HUES64 (cell line): ENCODE data around the gene LPIN1.

ENCODE experiments used
- H3K27ac ChIP-seq: 2 replicates; pipeline ENCODE4 v1.7.0; 2013; ENCODE audit warnings: low read depth, low read length, inconsistent platforms
- H3K27me3 ChIP-seq: 2 replicates; pipeline ENCODE4 v1.6.1; 2013; ENCODE audit warnings: mild to moderate bottlenecking, low read length; ENCODE audit not compliant: insufficient read depth
- H3K36me3 ChIP-seq: 2 replicates; pipeline ENCODE4 v1.6.1; 2013; ENCODE audit warnings: mild to moderate bottlenecking, low read length; ENCODE audit not compliant: insufficient read depth
- H3K4me1 ChIP-seq: 2 replicates; pipeline ENCODE4 v1.6.1; 2013; ENCODE audit warnings: mild to moderate bottlenecking, low read length, moderate library complexity; ENCODE audit not compliant: insufficient read depth
- H3K4me3 ChIP-seq: 2 replicates; pipeline ENCODE4 v1.5.1; 2013; ENCODE audit warnings: mild to moderate bottlenecking, low read length, moderate library complexity
- H3K9ac ChIP-seq: 2 replicates; pipeline ENCODE4 v1.6.1; 2013; ENCODE audit warnings: mild to moderate bottlenecking, low read depth, low read length
- H3K9me3 ChIP-seq: 2 replicates; pipeline ENCODE4 v1.6.1; 2013; ENCODE audit warnings: low read depth, low read length; ENCODE audit not compliant: insufficient read depth
- WGBS: fragments of 150-250, 120-280 bp; methylation state at CpG from one replicate; pipeline ENCODE4 v1.1.7; 2013; ENCODE audit warnings: missing lambda C conversion rate; 5-methylcytosine and 5-hydroxymethylcytosine counted together

Gene LPIN1

DNA sequence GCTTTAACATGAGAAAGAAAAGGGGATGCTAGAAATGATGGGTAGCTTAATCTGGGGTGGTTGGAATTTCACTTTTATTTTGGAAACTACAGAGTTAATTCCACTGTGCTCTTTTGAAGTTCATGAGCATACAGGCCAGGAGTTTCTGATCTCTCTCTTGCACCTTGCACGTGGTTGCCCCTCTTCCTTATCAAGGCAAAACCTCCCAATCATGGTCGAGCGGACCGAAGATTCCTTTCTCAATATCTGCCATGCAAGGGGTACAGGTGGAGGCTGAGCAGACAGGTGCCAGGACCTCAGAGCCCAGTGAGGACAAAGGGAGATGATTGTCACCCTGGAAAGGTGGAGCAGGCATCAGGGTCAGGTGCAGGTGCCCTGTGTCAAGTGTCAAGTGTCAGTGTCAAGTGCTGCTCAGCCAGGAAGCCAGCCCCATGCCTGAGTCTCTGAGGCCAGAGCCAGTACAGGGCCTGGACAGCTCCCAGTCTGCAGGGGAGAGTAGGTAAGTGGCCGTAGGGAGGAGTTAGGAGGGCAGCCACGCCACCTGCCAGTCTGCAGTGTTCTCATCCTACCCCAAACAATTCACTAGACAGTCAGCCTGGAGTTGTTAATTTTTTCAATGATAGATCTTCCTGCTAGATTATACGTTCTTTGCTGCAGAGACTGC is 42.2 kb downstream of the LPIN1 start:
- Histone ChIP-seq H3K4me3 (no peak overlapping the region), H3K9ac (no peak overlapping the region), H3K27ac (no peak overlapping the region), H3K4me1 (no peaks in the 10 kb centered on the region), H3K27me3 (no peaks in the 10 kb centered on the region), H3K9me3 (no peaks in the 10 kb centered on the region), H3K36me3 (peaks cover 48% of the 10 kb centered on the region)
- 94% methylated on average over 5 of the region's 7 CpGs for WGBS

DNA sequence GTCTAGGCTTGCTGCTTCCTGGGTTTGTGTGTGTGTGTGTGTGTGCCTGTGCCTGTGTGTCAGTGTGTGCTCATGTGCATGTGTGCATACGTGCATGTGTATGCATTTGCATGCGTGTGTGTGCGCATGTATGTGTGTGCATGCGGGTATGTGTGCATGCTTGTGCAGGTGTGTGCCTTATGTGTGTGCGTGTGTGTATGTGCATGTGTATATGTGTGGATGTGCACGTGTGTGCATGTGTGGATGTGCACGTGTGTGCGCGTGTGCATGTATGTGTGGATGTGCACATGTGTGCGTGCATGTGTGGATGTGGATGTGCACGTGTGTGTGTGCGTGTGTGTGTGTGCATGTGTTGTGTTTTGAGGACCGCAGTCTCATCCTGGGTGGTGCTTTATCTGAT is 42.8 kb downstream of the LPIN1 start:
- no peak overlapping the region for H3K9ac ChIP-seq
- H3K27ac ChIP-seq: no peak overlapping the region
- peaks cover 51% of the 10 kb centered on the region for H3K36me3 ChIP-seq
- H3K27me3 ChIP-seq: no peaks in the 10 kb centered on the region
- no peak overlapping the region for H3K4me3 ChIP-seq
- H3K4me1 ChIP-seq: no peaks in the 10 kb centered on the region
- H3K9me3 ChIP-seq: no peaks in the 10 kb centered on the region
- WGBS: 93% methylated on average over 13 of the region's 13 CpGs

DNA sequence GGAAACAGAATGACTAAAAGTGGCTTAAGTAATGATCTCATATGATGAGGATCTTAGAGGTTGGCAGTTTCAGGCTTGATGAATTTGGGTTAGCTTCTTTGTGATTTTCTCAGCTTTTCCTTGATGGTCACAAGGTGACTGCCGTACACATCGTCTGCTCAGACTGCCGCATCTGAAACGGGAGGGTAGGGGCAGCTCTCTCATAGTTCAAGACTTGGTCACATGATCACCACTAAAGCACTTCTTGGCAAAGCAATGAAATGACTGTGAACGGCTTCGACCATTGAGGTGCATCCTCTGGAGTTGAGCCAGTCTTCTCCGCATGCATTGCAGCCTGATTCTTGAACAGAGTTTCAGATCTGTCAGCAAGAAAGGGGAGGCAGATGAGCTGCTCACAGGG is 43.8 kb downstream of the LPIN1 start:
- Histone ChIP-seq H3K36me3 (peaks cover 60% of the 10 kb centered on the region), H3K27me3 (no peaks in the 10 kb centered on the region), H3K4me1 (no peaks in the 10 kb centered on the region), H3K9me3 (no peaks in the 10 kb centered on the region), H3K27ac (no peak overlapping the region), H3K4me3 (no peak overlapping the region), H3K9ac (no peak overlapping the region)
- 95% methylated on average over 7 of the region's 7 CpGs for WGBS

DNA sequence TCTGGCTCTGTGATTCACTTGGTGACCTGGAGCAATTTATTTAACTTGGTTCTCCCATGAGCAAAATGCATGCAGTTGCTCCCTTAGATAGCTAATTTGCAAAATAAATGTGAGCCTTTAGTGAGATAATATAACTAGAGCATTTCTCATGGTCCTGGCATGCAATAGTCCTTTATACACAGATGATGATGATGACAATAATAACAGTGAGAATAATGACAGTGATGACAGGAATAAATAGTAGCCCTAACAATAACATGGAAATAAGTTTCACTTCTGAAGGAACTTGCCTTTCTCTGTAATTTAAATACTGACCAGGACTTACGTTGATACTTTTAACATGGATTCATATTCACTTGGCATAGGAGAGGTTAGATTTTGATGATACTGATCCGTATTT is 49.2 kb downstream of the LPIN1 start:
- 92% methylated on average over 2 of the region's 2 CpGs for WGBS
- Histone ChIP-seq H3K36me3 (peaks cover 58% of the 10 kb centered on the region), H3K4me1 (no peaks in the 10 kb centered on the region), H3K27ac (no peak overlapping the region), H3K9ac (no peak overlapping the region), H3K9me3 (no peaks in the 10 kb centered on the region), H3K27me3 (no peaks in the 10 kb centered on the region), H3K4me3 (no peak overlapping the region)

DNA sequence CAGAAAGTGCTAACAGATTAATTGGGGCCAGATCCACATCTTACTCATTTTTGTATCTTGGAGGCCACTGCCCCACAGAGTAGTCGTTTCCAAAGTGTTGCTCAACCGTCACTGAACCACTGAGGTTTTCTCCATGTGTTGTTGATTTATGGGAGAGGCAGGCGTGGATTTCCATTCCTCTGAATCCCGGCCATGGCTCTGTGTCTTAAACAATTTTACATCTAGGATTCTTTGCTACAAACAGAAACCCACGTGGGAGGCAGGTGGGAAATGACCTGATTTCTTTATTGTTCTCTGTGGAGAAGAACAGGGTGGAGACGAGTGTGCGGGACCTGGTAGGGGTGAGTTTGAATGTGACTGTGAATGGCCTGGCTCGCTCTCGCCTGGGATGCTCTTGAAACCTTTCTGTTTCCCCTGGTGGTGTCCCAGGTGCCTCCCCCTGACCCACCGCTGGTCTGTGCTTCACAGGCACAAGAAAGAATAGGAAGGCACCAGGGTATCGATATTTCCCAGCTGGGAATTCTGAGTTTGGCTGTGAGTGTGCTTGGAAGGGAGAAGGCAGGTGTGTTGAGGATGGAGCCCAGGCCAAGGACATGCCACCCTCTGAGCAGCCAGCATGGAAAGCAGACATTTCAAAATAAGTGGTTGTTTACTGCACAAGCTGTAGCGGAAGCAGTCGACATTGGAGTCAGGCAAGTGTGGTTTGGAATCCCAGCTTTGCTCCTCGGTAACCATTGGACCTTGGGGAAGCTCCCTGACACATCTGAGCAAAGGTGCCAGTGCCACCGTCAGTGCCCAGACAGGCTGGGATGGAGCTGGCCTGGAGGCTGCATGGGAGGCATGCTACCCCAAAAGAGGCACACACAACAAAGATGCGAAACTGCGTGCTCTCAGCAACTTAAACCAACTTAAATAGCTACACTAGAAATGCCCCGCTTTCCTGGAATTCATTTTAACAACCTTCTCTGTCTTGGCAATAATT is 50.0 kb downstream of the LPIN1 start:
- Histone ChIP-seq H3K36me3 (peaks cover 50% of the 10 kb centered on the region), H3K4me1 (no peaks in the 10 kb centered on the region), H3K27me3 (no peaks in the 10 kb centered on the region), H3K9me3 (no peaks in the 10 kb centered on the region), H3K4me3 (no peak overlapping the region), H3K9ac (no peak overlapping the region), H3K27ac (no peak overlapping the region)
- 94% methylated on average over 18 of the region's 18 CpGs for WGBS

DNA sequence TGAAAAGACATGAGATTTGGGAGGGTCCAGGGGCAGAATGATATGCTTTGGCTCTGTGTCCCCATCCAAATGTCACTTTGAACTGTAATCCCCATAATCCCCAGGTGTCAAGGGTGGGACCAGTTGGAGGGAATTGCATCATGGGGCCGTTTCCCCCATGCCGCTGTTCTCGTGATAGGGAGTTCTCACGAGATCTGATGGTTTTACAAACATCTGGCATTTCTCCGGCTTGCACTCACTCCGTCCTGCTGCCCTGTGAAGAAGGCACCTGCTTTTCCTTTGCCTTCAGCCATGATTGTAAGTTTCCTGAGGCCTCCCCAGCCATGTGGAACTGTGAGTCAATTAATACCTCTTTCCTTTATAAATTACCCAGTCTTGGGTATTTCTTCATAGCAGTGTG is 51.4 kb downstream of the LPIN1 start:
- no peak overlapping the region for H3K4me3 ChIP-seq
- peaks cover 39% of the 10 kb centered on the region for H3K36me3 ChIP-seq
- H3K9me3 ChIP-seq: no peaks in the 10 kb centered on the region
- H3K4me1 ChIP-seq: no peaks in the 10 kb centered on the region
- H3K27ac ChIP-seq: no peak overlapping the region
- 92% methylated on average over 6 of the region's 6 CpGs for WGBS
- H3K9ac ChIP-seq: no peak overlapping the region
- no peaks in the 10 kb centered on the region for H3K27me3 ChIP-seq

DNA sequence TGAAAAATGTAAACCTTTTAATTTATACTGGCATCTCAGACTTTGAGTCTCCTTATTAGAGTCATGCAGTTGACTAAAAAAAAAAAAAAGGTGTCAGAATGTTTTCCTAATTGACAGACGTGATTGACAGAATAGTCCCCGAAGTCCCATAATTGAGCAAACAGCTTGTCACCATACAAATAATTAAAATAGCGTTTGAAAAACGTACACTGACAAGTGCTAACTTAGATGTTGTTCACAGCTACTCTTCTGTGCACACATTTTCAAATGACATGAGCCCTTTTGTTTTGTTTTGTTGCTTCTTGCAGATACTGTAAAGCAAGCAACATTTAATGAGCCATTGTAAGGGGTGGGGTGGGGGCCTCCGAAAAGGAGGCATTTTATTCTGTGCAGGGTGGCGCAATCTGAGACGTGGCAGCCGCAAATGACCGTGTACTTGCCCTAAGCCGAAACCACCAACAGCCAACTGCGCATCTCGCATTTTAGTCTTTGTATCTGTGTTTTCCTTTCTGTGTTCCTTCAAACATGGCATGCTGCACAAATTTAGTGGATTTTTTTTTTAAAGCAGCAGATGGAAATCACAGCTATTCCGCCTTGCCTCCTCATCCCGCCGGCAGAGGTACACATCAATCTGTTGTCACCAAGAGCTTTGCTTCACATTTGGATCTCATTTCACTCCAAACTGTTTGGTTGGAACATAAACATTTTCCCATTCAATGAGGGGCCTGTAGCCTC is 52.4 kb downstream of the LPIN1 start:
- H3K27me3 ChIP-seq: no peaks in the 10 kb centered on the region
- no peak overlapping the region for H3K9ac ChIP-seq
- no peaks in the 10 kb centered on the region for H3K4me1 ChIP-seq
- WGBS: 95% methylated on average over 15 of the region's 15 CpGs
- no peak overlapping the region for H3K4me3 ChIP-seq
- H3K27ac ChIP-seq: no peak overlapping the region
- no peaks in the 10 kb centered on the region for H3K9me3 ChIP-seq
- peaks cover 39% of the 10 kb centered on the region for H3K36me3 ChIP-seq

DNA sequence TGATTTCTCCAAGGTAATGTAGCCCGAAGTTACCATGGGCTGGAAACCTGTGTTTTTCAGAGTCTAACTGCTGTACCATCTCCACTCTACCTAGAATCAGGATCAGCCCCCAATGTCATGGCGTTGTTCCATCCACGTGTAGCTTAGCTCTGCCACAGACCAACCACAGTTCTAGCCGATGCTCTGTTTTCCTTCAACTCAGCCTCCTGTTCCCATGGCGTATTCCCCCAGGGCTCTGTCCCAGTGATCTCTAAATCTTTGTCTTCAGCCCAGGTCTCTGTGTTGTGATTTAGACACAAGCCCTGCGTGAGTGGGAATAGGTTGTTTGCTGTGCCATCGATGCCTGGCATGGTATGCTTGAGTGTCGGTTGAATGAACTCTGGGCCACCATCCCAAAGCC is 53.4 kb downstream of the LPIN1 start:
- Histone ChIP-seq H3K27ac (no peak overlapping the region), H3K9me3 (no peaks in the 10 kb centered on the region), H3K4me3 (no peak overlapping the region), H3K36me3 (peaks cover 39% of the 10 kb centered on the region), H3K27me3 (no peaks in the 10 kb centered on the region), H3K9ac (no peak overlapping the region), H3K4me1 (no peaks in the 10 kb centered on the region)
- 92% methylated on average over 8 of the region's 8 CpGs for WGBS

DNA sequence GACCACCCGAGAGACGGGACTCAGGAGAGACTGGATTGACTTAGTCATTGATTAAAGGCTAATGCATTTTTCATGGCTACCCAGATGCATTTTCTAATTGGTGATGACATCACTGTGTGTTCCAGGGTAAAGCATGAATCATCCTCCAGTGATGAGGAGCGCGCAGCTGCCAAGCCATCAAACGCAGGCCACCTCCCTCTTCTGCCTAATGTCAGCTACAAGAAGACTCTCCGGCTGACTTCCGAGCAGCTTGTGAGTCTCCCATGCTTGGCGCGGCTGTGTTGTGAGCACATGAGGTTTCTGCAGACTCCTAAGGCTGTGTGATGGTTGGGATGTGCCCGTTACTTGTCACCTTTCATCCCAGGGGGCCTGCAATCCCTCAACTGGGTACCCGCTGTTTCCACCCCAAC is 56.4 kb downstream of the LPIN1 start:
- WGBS: 94% methylated on average over 11 of the region's 11 CpGs
- Histone ChIP-seq H3K27me3 (no peaks in the 10 kb centered on the region), H3K27ac (no peak overlapping the region), H3K36me3 (peaks cover 36% of the 10 kb centered on the region), H3K9me3 (no peaks in the 10 kb centered on the region), H3K4me3 (no peak overlapping the region), H3K4me1 (no peaks in the 10 kb centered on the region), H3K9ac (no peak overlapping the region)

DNA sequence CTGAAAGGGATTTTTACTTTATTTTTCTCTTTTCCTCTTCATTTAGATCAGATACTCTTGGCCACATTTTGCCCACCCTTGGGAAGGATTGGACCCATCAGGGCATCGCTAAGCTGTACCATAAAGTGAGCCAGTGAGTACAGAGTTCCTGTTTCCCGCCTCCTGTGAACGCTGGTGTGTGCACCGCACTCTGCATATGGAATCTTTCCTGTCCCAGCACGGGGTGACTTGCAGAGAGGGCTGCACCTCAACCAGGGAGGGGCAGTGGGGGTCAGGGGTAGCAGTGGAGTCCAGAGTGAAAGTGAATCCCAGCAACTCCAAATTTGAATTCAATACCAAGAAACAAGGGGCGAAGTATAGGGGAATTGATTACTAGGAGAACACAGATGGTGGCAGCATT is 58.6 kb downstream of the LPIN1 start:
- no peaks in the 10 kb centered on the region for H3K27me3 ChIP-seq
- no peaks in the 10 kb centered on the region for H3K4me1 ChIP-seq
- 94% methylated on average over 6 of the region's 6 CpGs for WGBS
- H3K27ac ChIP-seq: no peak overlapping the region
- H3K9me3 ChIP-seq: no peaks in the 10 kb centered on the region
- H3K4me3 ChIP-seq: no peak overlapping the region
- H3K36me3 ChIP-seq: peaks cover 38% of the 10 kb centered on the region
- no peak overlapping the region for H3K9ac ChIP-seq

DNA sequence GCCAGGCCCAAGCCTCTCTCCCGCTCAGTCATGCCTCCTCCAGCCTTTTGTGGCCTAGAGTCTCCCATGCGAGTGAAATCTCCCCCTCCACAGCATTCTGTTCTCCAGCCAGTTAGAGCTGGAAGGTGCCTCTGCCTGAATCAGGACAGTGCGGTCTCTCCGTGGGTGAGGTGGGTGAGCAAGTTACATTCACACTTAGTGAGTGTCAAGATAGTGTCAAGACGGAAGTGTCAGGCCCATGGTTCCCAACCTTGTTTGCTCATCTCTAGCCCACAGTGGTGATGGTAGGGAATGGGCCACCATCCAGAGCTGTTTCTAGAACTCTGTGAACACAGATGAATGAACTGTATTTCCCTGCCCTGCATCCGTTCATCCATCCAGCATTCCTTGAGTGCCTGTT is 59.5 kb downstream of the LPIN1 start:
- H3K9ac ChIP-seq: no peak overlapping the region
- no peaks in the 10 kb centered on the region for H3K9me3 ChIP-seq
- peaks cover 38% of the 10 kb centered on the region for H3K36me3 ChIP-seq
- H3K4me3 ChIP-seq: no peak overlapping the region
- H3K27ac ChIP-seq: no peak overlapping the region
- no peaks in the 10 kb centered on the region for H3K4me1 ChIP-seq
- WGBS: 91% methylated on average over 6 of the region's 6 CpGs
- H3K27me3 ChIP-seq: no peaks in the 10 kb centered on the region
